Measurements from ENCODE around the gene TAS2R14. TPM values are rescaled to one million over a fixed set of nuclear protein-coding genes. Genes with fewer than 3 reads are reported as not detected.

Gene TAS2R14
- total and polyA plus RNA-seq, 2 donors (not counting 3 experiments of a cell fraction or from before 2014, with no cell fraction given) = 0.91 to 4.2 TPM

DNA sequence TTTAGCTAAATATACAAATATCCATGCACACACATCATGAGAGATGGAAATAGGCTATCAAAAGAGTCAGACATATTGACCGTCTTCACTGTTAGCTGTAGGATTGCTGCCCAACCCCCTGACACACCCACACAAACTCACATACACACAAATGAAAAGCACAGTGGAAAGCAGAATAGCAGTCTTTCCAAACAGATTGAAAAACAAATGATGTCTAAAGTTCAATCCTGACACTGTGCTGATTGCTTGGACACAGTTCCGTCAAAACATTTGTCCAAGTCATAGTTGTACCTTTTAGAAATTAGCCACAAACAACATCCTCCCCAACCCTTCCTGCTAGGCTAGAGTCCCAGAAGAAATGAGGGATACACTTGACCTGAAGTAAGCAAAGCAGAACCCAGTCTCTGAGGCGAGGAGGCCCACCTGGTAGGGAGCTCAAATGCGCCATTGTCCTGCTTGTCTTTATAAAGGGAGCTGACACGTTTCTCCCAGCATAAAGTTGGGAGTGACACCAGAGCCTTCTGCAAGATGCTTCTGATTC, 10.2 kb downstream of the TAS2R14 start, which contains the start of gene PRH2:
Gene PRH2 (plus strand): TSS at position 491 of the 541 bp plus-strand sequence. CDS start 38 bp downstream, at position 529.
- FAIRE-seq = no peak
- Histone ChIP-seq H3K4me1 (ENCODE audit: control insufficient read depth, extremely low read depth, insufficient read depth, low read length) (no peaks in the 10 kb centered on the region), H3K27ac (ENCODE audit: insufficient read depth, low read depth, low read length) (no peak within 1 kb of the TSS), H3K36me3 (ENCODE audit: control insufficient read depth in 2 of 2, extremely low read depth in 1 of 2, insufficient read depth in 2 of 2, low read length in 2 of 2) (no peaks in the 10 kb centered on the region), H3K9me1 (replicated peaks; ENCODE audit: control insufficient read depth, extremely low read depth, insufficient read depth, low read length) (no peaks in the 10 kb centered on the region), H4K20me1 (replicated peaks; ENCODE audit: control insufficient read depth, extremely low read depth, insufficient read depth, low read length) (no peaks in the 10 kb centered on the region), H3K9me3 (replicated peaks; ENCODE audit: control insufficient read depth, insufficient read depth, low read length) (no peaks in the 10 kb centered on the region), H3K79me2 (ENCODE audit: control insufficient read depth, insufficient read depth, low read length) (no peaks in the 10 kb centered on the region), H3K4me2 (ENCODE audit: insufficient read depth, low read length) (no peak within 1 kb of the TSS), H3K9ac (replicated peaks; ENCODE audit: extremely low read depth, insufficient read depth, low read length) (no peak within 1 kb of the TSS), H3K27me3 (ENCODE audit: control insufficient read depth in 2 of 2, insufficient read depth in 2 of 2, low read length in 2 of 2) (no peaks in the 10 kb centered on the region), H2AFZ (ENCODE audit: low read depth, low read length) (no peak within 1 kb of the TSS), H3K4me3 (replicated peaks in 1 of 3; ENCODE audit: insufficient read depth in 1 of 3, low read depth in 1 of 3, low read length in 3 of 3) (no peak within 1 kb of the TSS)
- CTCF ChIA-PET = no interaction called here
- BruUV-seq (replicated peaks) = no TSS peak
- POLR2A ChIA-PET = no interaction called here
- intact Hi-C loops (cut with micrococcal nuclease) (no loop called here), dilution Hi-C loops (cut with MboI; ENCODE audit: extremely low pct_ligation_motif_present, low sequenced_read_pairs) (no loop called here)
- DNase-seq (ENCODE audit: low read depth, low spot score) = no peak
- TF ChIP-seq, protein P1, sequence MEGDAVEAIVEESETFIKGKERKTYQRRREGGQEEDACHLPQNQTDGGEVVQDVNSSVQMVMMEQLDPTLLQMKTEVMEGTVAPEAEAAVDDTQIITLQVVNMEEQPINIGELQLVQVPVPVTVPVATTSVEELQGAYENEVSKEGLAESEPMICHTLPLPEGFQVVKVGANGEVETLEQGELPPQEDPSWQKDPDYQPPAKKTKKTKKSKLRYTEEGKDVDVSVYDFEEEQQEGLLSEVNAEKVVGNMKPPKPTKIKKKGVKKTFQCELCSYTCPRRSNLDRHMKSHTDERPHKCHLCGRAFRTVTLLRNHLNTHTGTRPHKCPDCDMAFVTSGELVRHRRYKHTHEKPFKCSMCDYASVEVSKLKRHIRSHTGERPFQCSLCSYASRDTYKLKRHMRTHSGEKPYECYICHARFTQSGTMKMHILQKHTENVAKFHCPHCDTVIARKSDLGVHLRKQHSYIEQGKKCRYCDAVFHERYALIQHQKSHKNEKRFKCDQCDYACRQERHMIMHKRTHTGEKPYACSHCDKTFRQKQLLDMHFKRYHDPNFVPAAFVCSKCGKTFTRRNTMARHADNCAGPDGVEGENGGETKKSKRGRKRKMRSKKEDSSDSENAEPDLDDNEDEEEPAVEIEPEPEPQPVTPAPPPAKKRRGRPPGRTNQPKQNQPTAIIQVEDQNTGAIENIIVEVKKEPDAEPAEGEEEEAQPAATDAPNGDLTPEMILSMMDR (IDR thresholded peaks at IDR 0.05; ENCODE audit: extremely low read depth in 1 of 2, insufficient read depth in 1 of 2, low read depth in 1 of 2, low read length in 2 of 2) = no peak
- TF ChIP-seq JUN (IDR thresholded peaks at IDR 0.05; ENCODE audit: borderline replicate concordance, insufficient read depth, insufficient read length, low read depth) (no peak), POLR2A (IDR thresholded peaks at IDR 0.05; ENCODE audit: low read depth, low read length) (no peak), GATA2 (IDR thresholded peaks at IDR 0.05; ENCODE audit: insufficient read depth, insufficient read length, low read depth, low read length) (no peak), POLR2AphosphoS5 (IDR thresholded peaks at IDR 0.05; ENCODE audit: insufficient read depth, low read depth, low read length) (no peak), MYC (IDR thresholded peaks at IDR 0.05; ENCODE audit: low read depth, low read length) (no peak), FOS (IDR thresholded peaks at IDR 0.05; ENCODE audit: borderline replicate concordance, insufficient read depth, low read length) (no peak), EZH2 (IDR thresholded peaks at IDR 0.05; ENCODE audit: borderline replicate concordance, low read depth, low read length, severe bottlenecking) (no peak)
- TF ChIP-seq, protein P2, sequence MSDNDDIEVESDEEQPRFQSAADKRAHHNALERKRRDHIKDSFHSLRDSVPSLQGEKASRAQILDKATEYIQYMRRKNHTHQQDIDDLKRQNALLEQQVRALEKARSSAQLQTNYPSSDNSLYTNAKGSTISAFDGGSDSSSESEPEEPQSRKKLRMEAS (IDR thresholded peaks at IDR 0.05; ENCODE audit: insufficient read depth, insufficient read length) = no peak
